ENCODE results near the gene ABRACL. TPM values are rescaled to one million over a fixed set of nuclear protein-coding genes. Genes with fewer than 3 reads are reported as not detected.

The ABRACL gene
- total RNA-seq, 1 donor from 2014 or later = 14.0 TPM

DNA sequence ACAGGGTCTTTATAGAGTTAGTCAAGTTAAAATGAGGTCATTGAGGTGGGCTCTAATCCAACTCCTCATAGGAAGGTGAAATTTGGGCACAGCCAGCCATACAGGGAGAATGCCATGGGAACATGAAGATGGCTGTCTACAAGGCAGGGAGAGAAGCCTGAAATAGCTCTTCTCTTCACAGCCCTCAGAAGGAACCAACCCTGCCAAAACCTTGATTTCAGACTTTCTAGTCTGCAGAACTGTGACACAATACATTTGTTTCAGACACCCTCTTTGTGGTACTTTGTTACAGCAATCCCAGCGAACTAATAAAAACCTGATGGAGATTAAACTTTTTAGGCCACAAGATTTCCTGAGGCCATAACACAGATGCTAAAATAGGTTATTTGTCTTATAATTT, 63.3 kb downstream of the ABRACL start:
- TF ChIP-seq, protein P1, sequence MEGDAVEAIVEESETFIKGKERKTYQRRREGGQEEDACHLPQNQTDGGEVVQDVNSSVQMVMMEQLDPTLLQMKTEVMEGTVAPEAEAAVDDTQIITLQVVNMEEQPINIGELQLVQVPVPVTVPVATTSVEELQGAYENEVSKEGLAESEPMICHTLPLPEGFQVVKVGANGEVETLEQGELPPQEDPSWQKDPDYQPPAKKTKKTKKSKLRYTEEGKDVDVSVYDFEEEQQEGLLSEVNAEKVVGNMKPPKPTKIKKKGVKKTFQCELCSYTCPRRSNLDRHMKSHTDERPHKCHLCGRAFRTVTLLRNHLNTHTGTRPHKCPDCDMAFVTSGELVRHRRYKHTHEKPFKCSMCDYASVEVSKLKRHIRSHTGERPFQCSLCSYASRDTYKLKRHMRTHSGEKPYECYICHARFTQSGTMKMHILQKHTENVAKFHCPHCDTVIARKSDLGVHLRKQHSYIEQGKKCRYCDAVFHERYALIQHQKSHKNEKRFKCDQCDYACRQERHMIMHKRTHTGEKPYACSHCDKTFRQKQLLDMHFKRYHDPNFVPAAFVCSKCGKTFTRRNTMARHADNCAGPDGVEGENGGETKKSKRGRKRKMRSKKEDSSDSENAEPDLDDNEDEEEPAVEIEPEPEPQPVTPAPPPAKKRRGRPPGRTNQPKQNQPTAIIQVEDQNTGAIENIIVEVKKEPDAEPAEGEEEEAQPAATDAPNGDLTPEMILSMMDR (IDR thresholded peaks at IDR 0.05) = no peak
- TF ChIP-seq POLR2AphosphoS5 (IDR thresholded peaks at IDR 0.05; ENCODE audit: insufficient read depth in 1 of 2, low read depth in 1 of 2) (no peak), POLR2A (IDR thresholded peaks at IDR 0.05) (no peak)
- Histone ChIP-seq H3K27ac (no peak overlapping the region), H3K36me3 (no peaks in the 10 kb centered on the region), H3K9me3 (no peaks in the 10 kb centered on the region), H3K4me1 (no peaks in the 10 kb centered on the region), H3K27me3 (no peaks in the 10 kb centered on the region), H3K4me3 (no peak overlapping the region)
- intact Hi-C loops (cut with DNase I) = no loop called here
- no peak for DNase-seq (ENCODE audit: extremely low spot score in 2 of 2)

Other genes starting within 250 kb of the ABRACL start
- not detected for gene ECT2L, start 232.7 kb upstream of the ABRACL start, total RNA-seq
- 96.5 TPM for gene REPS1, start 40.5 kb upstream of the ABRACL start, total RNA-seq
- 35.8 TPM for gene HECA, start 106.3 kb downstream of the ABRACL start, total RNA-seq